HepG2 (cell line): ENCODE measurements around the gene IWS1. TPM values are rescaled to one million over a fixed set of nuclear protein-coding genes. Genes with fewer than 3 reads are reported as not detected.
A peak's percentile ranks its signal among the peaks of the same experiment; 100 is the strongest.

ENCODE experiments used
- CREM ChIP-seq, 2 experiments: sonication (generic) in 1 of 2; formaldehyde crosslinking in 1 of 2; IDR thresholded peaks; 2 replicates each; pipeline versions ENCODE4 v1.4.0 to v1.6.1; 2016 to 2020; ENCODE audit warnings: antibody characterized with exemption in 1 of 2, mild to moderate bottlenecking in 1 of 2, missing genetic modification reagents in 1 of 2
- FOSL1 ChIP-seq: sonication (generic); formaldehyde crosslinking; IDR thresholded peaks from 2 replicates; pipeline ENCODE4 v1.9.0; 2021; ENCODE audit warnings: missing genetic modification reagents, borderline replicate concordance
- GPN1 ChIP-seq: sonication (generic); formaldehyde crosslinking; IDR thresholded peaks from 2 replicates; pipeline ENCODE4 v1.5.1; 2020; ENCODE audit warnings: missing genetic modification reagents, borderline replicate concordance
- GZF1 ChIP-seq: sonication (generic); formaldehyde crosslinking; IDR thresholded peaks from 2 replicates; pipeline ENCODE4 v1.5.1; 2020; ENCODE audit warnings: mild to moderate bottlenecking, missing genetic modification reagents
- KLF13 ChIP-seq: sonication (generic); formaldehyde crosslinking; IDR thresholded peaks from 2 replicates; pipeline ENCODE4 v1.4.0; 2020; ENCODE audit warnings: mild to moderate bottlenecking, missing genetic modification reagents
- KLF9 ChIP-seq: IDR thresholded peaks from 2 replicates; pipeline ENCODE4 v1.6.1; 2016; ENCODE audit warnings: low read depth
- MAFK ChIP-seq, 2 experiments: IDR thresholded peaks in 1 of 2; conservative IDR thresholded peaks in 1 of 2; 2 replicates each; pipeline ENCODE4 v1.6.1; 2011; ENCODE audit warnings: improper control_type of control experiment in 2 of 2, low read length in 2 of 2
- MIER3 ChIP-seq: IDR thresholded peaks from 2 replicates; pipeline ENCODE4 v1.6.1; 2016; ENCODE audit warnings: missing compliant biosample characterization, borderline replicate concordance
- MLXIP ChIP-seq: sonication (generic); formaldehyde crosslinking; IDR thresholded peaks from 2 replicates; pipeline ENCODE4 v1.9.0; 2021; ENCODE audit warnings: missing genetic modification reagents, borderline replicate concordance
- MTA1 ChIP-seq: sonication (generic); formaldehyde crosslinking; IDR thresholded peaks from 2 replicates; pipeline ENCODE4 v1.4.0; 2020; ENCODE audit warnings: missing genetic modification reagents, mild to moderate bottlenecking, borderline replicate concordance
- NR2F2 ChIP-seq: IDR thresholded peaks from 2 replicates; pipeline ENCODE4 v1.6.1; 2012; ENCODE audit warnings: low read depth, inconsistent platforms, borderline replicate concordance
- PLRG1 ChIP-seq: fragments of 450-650 bp; conservative IDR thresholded peaks from 2 replicates; pipeline ENCODE4 v1.6.1; 2016
- RARA ChIP-seq: IDR thresholded peaks from 2 replicates; pipeline ENCODE4 v1.6.1; 2016; ENCODE audit warnings: missing genetic modification reagents, missing compliant biosample characterization
- SCMH1 ChIP-seq: sonication (generic); formaldehyde crosslinking; IDR thresholded peaks from 2 replicates; pipeline ENCODE4 v1.9.0; 2021; ENCODE audit warnings: missing genetic modification reagents, mild to moderate bottlenecking, borderline replicate concordance
- SNAPC2 ChIP-seq: sonication (generic); formaldehyde crosslinking; IDR thresholded peaks from 2 replicates; pipeline ENCODE4 v1.8.1; 2022; ENCODE audit warnings: mild to moderate bottlenecking, missing genetic modification reagents
- ZC3H13 ChIP-seq: sonication (generic); formaldehyde crosslinking; IDR thresholded peaks from 2 replicates; pipeline ENCODE4 v1.8.1; 2023; ENCODE audit warnings: mild to moderate bottlenecking, missing genetic modification reagents, moderate library complexity
- ZNF136 ChIP-seq: sonication (generic); formaldehyde crosslinking; IDR thresholded peaks from 2 replicates; pipeline ENCODE4 v1.8.1; 2022; ENCODE audit warnings: low read depth, mild to moderate bottlenecking, moderate library complexity, missing genetic modification reagents
- ZNF230 ChIP-seq: sonication (generic); formaldehyde crosslinking; IDR thresholded peaks from 2 replicates; pipeline ENCODE4 v1.4.0; 2020; ENCODE audit warnings: mild to moderate bottlenecking, missing genetic modification reagents
- ZNF674 ChIP-seq: sonication (generic); formaldehyde crosslinking; IDR thresholded peaks from 2 replicates; pipeline ENCODE4 v1.5.0; 2020; ENCODE audit warnings: low read depth, mild to moderate bottlenecking, missing genetic modification reagents
- ZNF687 ChIP-seq: sonication (generic); formaldehyde crosslinking; IDR thresholded peaks from 2 replicates; pipeline ENCODE4 v1.5.1; 2020; ENCODE audit warnings: mild to moderate bottlenecking, missing genetic modification reagents, moderate library complexity
- ZNF850 ChIP-seq: sonication (generic); formaldehyde crosslinking; conservative IDR thresholded peaks from 2 replicates; pipeline ENCODE4 v1.9.0; 2021; ENCODE audit warnings: mild to moderate bottlenecking, missing genetic modification reagents
- ZSCAN12 ChIP-seq: sonication (generic); formaldehyde crosslinking; IDR thresholded peaks from 2 replicates; pipeline ENCODE4 v1.9.0; 2021; ENCODE audit warnings: mild to moderate bottlenecking, missing genetic modification reagents
- polyA plus RNA-seq, 8 experiments: library from polyadenylated mRNA; depleted of rRNA in 3 of 8; stranded (reverse) in 7 of 8; unstranded in 1 of 8; fragments of >200 nt; fragmentation: Illumina TruSeq in 4 of 8; extraction: Trizol in 4 of 8; gene quantifications; 2 replicates each; pipeline versions ENCODE4 v1.2.1 to v1.2.3, GENCODE V29; 2011 to 2016; ENCODE audit warnings: low read depth in 4 of 8, missing spikeins in 1 of 8, mixed read lengths in 1 of 8; ENCODE audit not compliant: insufficient read depth in 1 of 8
- total RNA-seq, 5 experiments: library from RNA; depleted of rRNA; stranded (reverse); fragments of >200 nt; fragmentation: Illumina TruSeq; extraction: Trizol; gene quantifications; 2 replicates each; pipeline ENCODE4 v1.2.3, GENCODE V29; 2016; ENCODE audit warnings: low read depth in 1 of 5

IWS1 gene
- total and polyA plus RNA-seq, 2 of the 13 experiments (the other 11 are each of a cell fraction or from before 2014, with no cell fraction given): 28.9 to 62.3 TPM

GRCh38 chr2:127453392-127454171, 72.7 kb downstream of the IWS1 start (continued):
- TF ChIP-seq ZNF687 (CRISPR knock-in tag): peak; percentile 48
- no peak for TF ChIP-seq MIER3 (CRISPR knock-in tag)
- TF ChIP-seq ZNF230 (CRISPR knock-in tag): peak; percentile 89
- TF ChIP-seq KLF9 (CRISPR knock-in tag): no peak
- no peak for TF ChIP-seq ZNF850 (CRISPR knock-in tag)
- TF ChIP-seq ZNF674 (CRISPR knock-in tag): no peak
- no peak for TF ChIP-seq GPN1
- TF ChIP-seq SNAPC2 (CRISPR knock-in tag): no peak
- no peak for TF ChIP-seq FOSL1 (CRISPR knock-in tag)
- TF ChIP-seq GZF1 (CRISPR knock-in tag): no peak
- TF ChIP-seq RARA (CRISPR knock-in tag): 0 out of 2 replicates have a peak, but pooled peaks have one; percentile 5
- TF ChIP-seq SCMH1: no peak
- TF ChIP-seq PLRG1: no peak
- TF ChIP-seq ZC3H13: no peak
- TF ChIP-seq MLXIP (CRISPR knock-in tag): no peak
- TF ChIP-seq KLF13 (CRISPR knock-in tag): no peak
- no peak for TF ChIP-seq NR2F2
- TF ChIP-seq ZNF136 (CRISPR knock-in tag): peak; percentile 92
- no peak for TF ChIP-seq CREM (IDR thresholded peaks at IDR 0.05)
- TF ChIP-seq CREM (CRISPR knock-in tag; IDR thresholded peaks at IDR 0.05): no peak
- no peak for TF ChIP-seq ZSCAN12 (CRISPR knock-in tag)
- peak; percentile 44; the same call in 1 of the 2 replicates for TF ChIP-seq MTA1 (CRISPR knock-in tag)
- no peak for TF ChIP-seq MAFK (conservative IDR thresholded peaks at IDR 0.05 in 1 of 2, IDR thresholded peaks at IDR 0.05 in 1 of 2; ENCODE audit: low read length in 2 of 2)
